ENCODE measurements around the gene TRAK1.

The TRAK1 gene

DNA sequence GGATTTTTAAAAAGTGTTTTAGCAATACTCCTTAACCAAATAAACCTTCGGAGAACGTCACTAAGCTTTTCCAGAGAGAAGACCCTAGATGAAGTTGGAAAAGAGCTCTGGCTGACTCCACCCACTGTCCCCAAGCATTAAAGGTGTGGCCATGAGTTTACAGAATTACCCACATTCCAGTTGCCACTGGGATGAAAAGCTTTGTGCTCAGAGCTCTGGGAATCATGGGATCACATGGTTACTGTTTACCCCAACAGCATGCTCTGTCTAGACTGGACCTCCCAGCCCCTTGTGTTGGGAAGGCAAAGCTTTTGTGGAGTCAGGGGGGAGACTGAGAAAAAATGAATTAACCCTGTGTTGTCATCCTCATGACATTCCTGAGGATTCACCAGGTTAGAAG lies 119.6 kb downstream of the TRAK1 start:
- no peak for TF ChIP-seq CTCF (IDR thresholded peaks at IDR 0.05; ENCODE audit: low read depth, low read length)
- DNase-seq = no peak
- Histone ChIP-seq H3K27me3 (ENCODE audit: insufficient read depth, low read depth, severe bottlenecking) (no peaks in the 10 kb centered on the region), H3K36me3 (peaks cover 52% of the 10 kb centered on the region), H3K4me3 (ENCODE audit: low read depth, low read length) (no peak overlapping the region), H3K27ac (no peak overlapping the region), H3K9me3 (ENCODE audit: severe bottlenecking) (no peaks in the 10 kb centered on the region)

DNA sequence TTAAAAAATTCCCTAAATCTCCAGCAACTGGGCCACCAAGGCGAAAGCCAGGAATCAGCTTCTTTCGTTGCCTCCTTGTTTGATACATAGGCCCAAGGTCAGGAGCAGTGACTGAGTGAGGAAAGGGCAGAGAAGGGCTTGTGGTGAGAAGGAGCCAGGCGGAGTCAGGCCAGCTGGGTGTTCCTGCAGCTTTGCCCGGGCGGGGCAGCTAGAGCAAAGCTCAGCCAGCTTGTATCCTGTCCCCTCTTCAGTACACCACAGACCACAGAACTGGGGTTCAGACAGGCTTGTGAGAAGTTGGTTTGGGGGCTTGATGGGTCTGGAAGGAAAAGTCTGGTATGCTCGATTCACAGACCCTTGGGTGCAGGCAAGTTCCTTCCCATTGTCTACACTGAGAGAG lies 122.3 kb downstream of the TRAK1 start:
- H3K27ac ChIP-seq = no peak overlapping the region
- TF ChIP-seq CTCF (IDR thresholded peaks at IDR 0.05; ENCODE audit: low read depth, low read length) = no peak
- no peaks in the 10 kb centered on the region for H3K27me3 ChIP-seq (ENCODE audit: insufficient read depth, low read depth, severe bottlenecking)
- no peak for DNase-seq
- peaks cover 38% of the 10 kb centered on the region for H3K36me3 ChIP-seq
- no peaks in the 10 kb centered on the region for H3K9me3 ChIP-seq (ENCODE audit: severe bottlenecking)
- no peak overlapping the region for H3K4me3 ChIP-seq (ENCODE audit: low read depth, low read length)

DNA sequence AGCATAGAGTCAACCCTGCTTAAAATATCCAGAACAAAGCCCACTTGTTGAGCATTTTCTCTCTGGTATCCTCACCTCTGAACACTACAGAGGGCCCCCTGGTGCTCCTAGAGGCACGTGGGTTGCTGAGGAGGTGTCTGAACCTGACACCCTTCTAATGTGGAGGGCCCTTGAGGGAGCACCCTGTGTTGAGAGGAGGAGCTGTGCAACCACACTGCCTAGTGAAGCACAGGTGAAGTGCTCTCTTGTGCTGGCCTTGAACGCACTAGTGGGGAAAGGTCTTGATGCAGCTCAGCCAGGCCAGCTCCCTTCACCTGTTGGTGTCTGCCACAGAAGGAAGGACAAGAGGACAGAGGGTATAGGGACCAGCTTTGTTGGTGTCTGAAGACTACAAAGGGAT lies 122.9 kb downstream of the TRAK1 start:
- H3K27ac ChIP-seq = no peak overlapping the region
- no peak overlapping the region for H3K4me3 ChIP-seq (ENCODE audit: low read depth, low read length)
- DNase-seq = no peak
- H3K27me3 ChIP-seq (ENCODE audit: insufficient read depth, low read depth, severe bottlenecking) = no peaks in the 10 kb centered on the region
- TF ChIP-seq CTCF (IDR thresholded peaks at IDR 0.05; ENCODE audit: low read depth, low read length) = no peak
- H3K36me3 ChIP-seq = peaks cover 34% of the 10 kb centered on the region
- no peaks in the 10 kb centered on the region for H3K9me3 ChIP-seq (ENCODE audit: severe bottlenecking)

GRCh38 chr3:42214565-42215283 lies 123.6 kb downstream of the TRAK1 start:
- TF ChIP-seq CTCF (IDR thresholded peaks at IDR 0.05; ENCODE audit: low read depth, low read length) = no peak
- H3K9me3 ChIP-seq (ENCODE audit: severe bottlenecking) = no peaks in the 10 kb centered on the region
- no peak overlapping the region for H3K4me3 ChIP-seq (ENCODE audit: low read depth, low read length)
- no peaks in the 10 kb centered on the region for H3K27me3 ChIP-seq (ENCODE audit: insufficient read depth, low read depth, severe bottlenecking)
- DNase-seq = no peak
- peaks cover 34% of the 10 kb centered on the region for H3K36me3 ChIP-seq
- no peak overlapping the region for H3K27ac ChIP-seq

GRCh38 chr3:42216302-42216701 lies 125.1 kb downstream of the TRAK1 start:
- DNase-seq = no peak
- Histone ChIP-seq H3K36me3 (peaks cover 23% of the 10 kb centered on the region), H3K27me3 (ENCODE audit: insufficient read depth, low read depth, severe bottlenecking) (no peaks in the 10 kb centered on the region), H3K4me3 (ENCODE audit: low read depth, low read length) (no peak overlapping the region), H3K9me3 (ENCODE audit: severe bottlenecking) (no peaks in the 10 kb centered on the region), H3K27ac (no peak overlapping the region)
- no peak for TF ChIP-seq CTCF (IDR thresholded peaks at IDR 0.05; ENCODE audit: low read depth, low read length)

DNA sequence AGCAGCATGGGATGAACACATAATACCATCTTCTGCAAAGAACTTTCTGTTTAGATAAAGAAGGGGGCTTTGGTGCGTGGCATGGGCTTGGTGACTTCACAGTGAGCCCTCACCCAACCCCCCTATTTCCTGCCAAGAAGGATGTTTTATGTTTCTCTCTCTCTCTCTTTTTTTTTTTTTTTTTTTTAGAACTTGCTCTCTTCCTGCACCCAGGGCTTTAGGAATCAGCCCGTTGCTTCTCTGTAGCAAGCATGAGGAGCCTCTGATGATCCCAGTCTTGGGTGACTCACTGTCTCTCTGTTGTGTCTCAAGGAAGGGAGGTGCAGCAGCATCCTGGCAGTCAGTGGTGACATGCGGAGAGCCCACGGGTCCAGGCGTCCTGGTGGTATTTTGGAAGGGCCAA lies 125.8 kb downstream of the TRAK1 start:
- H3K36me3 ChIP-seq = peaks cover 18% of the 10 kb centered on the region
- H3K27ac ChIP-seq = no peak overlapping the region
- no peak overlapping the region for H3K4me3 ChIP-seq (ENCODE audit: low read depth, low read length)

More for the DNA sequence above, 125.8 kb downstream of the TRAK1 start:
- H3K27me3 ChIP-seq (ENCODE audit: insufficient read depth, low read depth, severe bottlenecking) = no peaks in the 10 kb centered on the region
- no peak for TF ChIP-seq CTCF (IDR thresholded peaks at IDR 0.05; ENCODE audit: low read depth, low read length)
- H3K9me3 ChIP-seq (ENCODE audit: severe bottlenecking) = no peaks in the 10 kb centered on the region
- DNase-seq = no peak
